ENCODE data around the gene RARA. TPM values are rescaled to one million over a fixed set of nuclear protein-coding genes. Genes with fewer than 3 reads are reported as not detected.
"Not testable (repeated sequence)": the region's sequence is repeated elsewhere in the genome, so short reads cannot be mapped to it uniquely, and the experiment has no call there.

Gene RARA
- total RNA-seq, 1 experiment from 2014 or later = 12.2 TPM

DNA sequence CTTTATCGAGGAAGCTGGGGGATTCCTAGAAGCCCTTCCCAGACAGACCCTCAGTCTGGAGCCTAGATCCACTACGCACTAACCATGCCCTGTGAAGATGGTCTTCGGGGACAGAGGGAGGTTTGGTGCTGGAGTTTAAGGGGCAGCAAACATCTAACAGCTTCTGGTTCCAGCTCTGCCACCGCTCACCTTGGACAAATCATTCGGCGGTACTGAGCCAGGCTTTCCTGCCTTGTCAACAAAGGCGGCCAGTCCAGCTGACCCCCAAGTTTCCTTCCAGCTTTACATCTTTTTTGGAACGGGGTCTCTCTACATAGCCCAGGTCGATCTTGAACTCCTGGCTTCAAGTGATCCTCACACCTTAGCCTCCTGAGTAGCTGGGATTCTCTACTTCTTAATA lies 55.9 kb downstream of the RARA start:
- Mint-ChIP-seq H3K4me3 (ENCODE audit: unreplicated experiment) (peak overlapping the region; percentile 28), H3K27ac (ENCODE audit: low read depth, unreplicated experiment) (no peak overlapping the region), H3K9me3 (ENCODE audit: unreplicated experiment) (no peaks in the 10 kb centered on the region), H3K4me1 (ENCODE audit: insufficient read depth, unreplicated experiment) (peaks cover 5% of the 10 kb centered on the region), H3K27me3 (ENCODE audit: insufficient read depth, unreplicated experiment) (no peaks in the 10 kb centered on the region), H3K36me3 (ENCODE audit: insufficient read depth, unreplicated experiment) (peaks cover 6% of the 10 kb centered on the region)
- ChIA-PET POLR2A (interaction anchor here (1.3 kb wide), 1 partner anchor 108 kb away, joined by 4 read pairs; no protein-coding TSS in a partner anchor), CTCF (interaction anchor here (0.6 to 15.7 kb wide), 10 partner anchors 10 to 1301 kb away, joined by 3 to 396 read pairs (median 4); partner anchors contain the start of gene RARA)
- no TSS peak for BruUV-seq (replicated peaks)
- DNase-seq (ENCODE audit: unreplicated experiment) = no peak
- no peak for TF ChIP-seq CTCF (IDR thresholded peaks at IDR 0.05; ENCODE audit: unreplicated experiment)
- intact Hi-C loops (cut with micrococcal nuclease) = no loop called here

- intact Hi-C loops (cut with micrococcal nuclease) = no loop called here
- no TSS peak for BruUV-seq (replicated peaks)
- CTCF ChIA-PET = interaction anchor here (0.5 to 2.8 kb wide), 8 partner anchors 18 to 194 kb away, joined by 3 to 12 read pairs (median 3); no protein-coding TSS in a partner anchor
- Mint-ChIP-seq H3K4me1 (ENCODE audit: insufficient read depth, unreplicated experiment) (peaks cover 5% of the 10 kb centered on the region), H3K27ac (ENCODE audit: low read depth, unreplicated experiment) (no peak overlapping the region), H3K9me3 (ENCODE audit: unreplicated experiment) (no peaks in the 10 kb centered on the region), H3K36me3 (ENCODE audit: insufficient read depth, unreplicated experiment) (peaks cover 6% of the 10 kb centered on the region), H3K4me3 (ENCODE audit: unreplicated experiment) (no peak overlapping the region), H3K27me3 (ENCODE audit: insufficient read depth, unreplicated experiment) (no peaks in the 10 kb centered on the region)
- no peak for DNase-seq (ENCODE audit: unreplicated experiment)
- TF ChIP-seq CTCF (IDR thresholded peaks at IDR 0.05; ENCODE audit: unreplicated experiment) = no peak
- POLR2A ChIA-PET = interaction anchor here (0.7 to 1.0 kb wide), 2 partner anchors 49 to 182 kb away, joined by 3 read pairs; no protein-coding TSS in a partner anchor
Observed at GRCh38 chr17:40366076-40366860, 57.3 kb downstream of the RARA start.

- peaks cover 10% of the 10 kb centered on the region for H3K4me1 Mint-ChIP-seq (ENCODE audit: insufficient read depth, unreplicated experiment)
- BruUV-seq (replicated peaks) = no TSS peak
- no peaks in the 10 kb centered on the region for H3K27me3 Mint-ChIP-seq (ENCODE audit: insufficient read depth, unreplicated experiment)
- TF ChIP-seq CTCF (IDR thresholded peaks at IDR 0.05; ENCODE audit: unreplicated experiment) = no peak
- ChIA-PET POLR2A (no interaction called here), CTCF (interaction anchor here (0.7 to 2.8 kb wide), 4 partner anchors 17 to 65 kb away, joined by 3 to 12 read pairs (median 3); no protein-coding TSS in a partner anchor)
- H3K27ac Mint-ChIP-seq (ENCODE audit: low read depth, unreplicated experiment) = no peak overlapping the region
- no peak overlapping the region for H3K4me3 Mint-ChIP-seq (ENCODE audit: unreplicated experiment)
- H3K36me3 Mint-ChIP-seq (ENCODE audit: insufficient read depth, unreplicated experiment) = peaks cover 7% of the 10 kb centered on the region
- H3K9me3 Mint-ChIP-seq (ENCODE audit: unreplicated experiment) = peaks cover under 1% of the 10 kb centered on the region
- intact Hi-C loops (cut with micrococcal nuclease) = no loop called here
- DNase-seq (ENCODE audit: unreplicated experiment) = no peak
Observed at GRCh38 chr17:40366861-40367518, 58.0 kb downstream of the RARA start.

GRCh38 chr17:40367728-40368127 lies 58.7 kb downstream of the RARA start:
- H3K9me3 Mint-ChIP-seq (ENCODE audit: unreplicated experiment); intact Hi-C loops (cut with micrococcal nuclease); BruUV-seq (replicated peaks); H3K4me3 Mint-ChIP-seq (ENCODE audit: unreplicated experiment); H3K27ac Mint-ChIP-seq (ENCODE audit: low read depth, unreplicated experiment); H3K27me3 Mint-ChIP-seq (ENCODE audit: insufficient read depth, unreplicated experiment); DNase-seq (ENCODE audit: unreplicated experiment): not testable (repeated sequence)
- H3K4me1 Mint-ChIP-seq (ENCODE audit: insufficient read depth, unreplicated experiment) = peaks cover 17% of the 10 kb centered on the region
- peaks cover 11% of the 10 kb centered on the region for H3K36me3 Mint-ChIP-seq (ENCODE audit: insufficient read depth, unreplicated experiment)
- POLR2A ChIA-PET = interaction anchor here (0.6 to 1.2 kb wide), 2 partner anchors 58 to 114 kb away, joined by 3 read pairs; partner anchors contain the start of gene RARA
- CTCF ChIA-PET = interaction anchor here (0.6 to 0.7 kb wide), 2 partner anchors 44 to 230 kb away, joined by 3 to 4 read pairs; no protein-coding TSS in a partner anchor

Data from MCF 10A (cell line).